ENCODE measurements around the gene AP5M1.

DNA sequence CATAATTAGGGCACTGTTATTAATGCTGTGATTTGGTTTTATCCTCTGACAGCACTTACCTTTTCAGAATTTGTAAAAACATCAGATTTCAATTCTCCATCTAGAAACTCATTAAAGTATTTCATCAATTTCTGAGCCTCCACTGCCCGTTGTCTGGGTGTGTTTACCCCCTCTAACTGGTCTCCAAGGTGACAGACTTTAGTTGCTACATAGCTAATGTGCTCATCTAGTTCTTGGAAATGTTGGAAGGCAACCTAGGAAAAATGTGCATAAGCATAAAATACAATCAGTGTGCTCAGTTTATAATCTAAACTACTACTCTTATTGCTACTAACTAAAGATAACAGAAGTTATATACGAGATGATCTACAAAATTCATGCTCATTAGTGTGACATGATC, 24.7 kb upstream of the AP5M1 start:
- TF ChIP-seq PPARA (CRISPR knock-in tag; IDR thresholded peaks at IDR 0.05; ENCODE audit: borderline replicate concordance) (no peak), BACH2 (CRISPR knock-in tag; IDR thresholded peaks at IDR 0.05; ENCODE audit: borderline replicate concordance) (no peak), ZFP3 (CRISPR knock-in tag; IDR thresholded peaks at IDR 0.05) (no peak), ISL1 (CRISPR knock-in tag; IDR thresholded peaks at IDR 0.05) (no peak), ARNTL (CRISPR knock-in tag; IDR thresholded peaks at IDR 0.05; ENCODE audit: borderline replicate concordance, low read depth) (no peak), CSDC2 (CRISPR knock-in tag; IDR thresholded peaks at IDR 0.05) (no peak), TCF4 (CRISPR knock-in tag; IDR thresholded peaks at IDR 0.05; ENCODE audit: borderline replicate concordance) (no peak), ZNF8 (CRISPR knock-in tag; IDR thresholded peaks at IDR 0.05) (no peak), TOX (CRISPR knock-in tag; IDR thresholded peaks at IDR 0.05; ENCODE audit: borderline replicate concordance) (no peak), GLIS3 (CRISPR knock-in tag; IDR thresholded peaks at IDR 0.05) (no peak)
- TF ChIP-seq, protein P1, sequence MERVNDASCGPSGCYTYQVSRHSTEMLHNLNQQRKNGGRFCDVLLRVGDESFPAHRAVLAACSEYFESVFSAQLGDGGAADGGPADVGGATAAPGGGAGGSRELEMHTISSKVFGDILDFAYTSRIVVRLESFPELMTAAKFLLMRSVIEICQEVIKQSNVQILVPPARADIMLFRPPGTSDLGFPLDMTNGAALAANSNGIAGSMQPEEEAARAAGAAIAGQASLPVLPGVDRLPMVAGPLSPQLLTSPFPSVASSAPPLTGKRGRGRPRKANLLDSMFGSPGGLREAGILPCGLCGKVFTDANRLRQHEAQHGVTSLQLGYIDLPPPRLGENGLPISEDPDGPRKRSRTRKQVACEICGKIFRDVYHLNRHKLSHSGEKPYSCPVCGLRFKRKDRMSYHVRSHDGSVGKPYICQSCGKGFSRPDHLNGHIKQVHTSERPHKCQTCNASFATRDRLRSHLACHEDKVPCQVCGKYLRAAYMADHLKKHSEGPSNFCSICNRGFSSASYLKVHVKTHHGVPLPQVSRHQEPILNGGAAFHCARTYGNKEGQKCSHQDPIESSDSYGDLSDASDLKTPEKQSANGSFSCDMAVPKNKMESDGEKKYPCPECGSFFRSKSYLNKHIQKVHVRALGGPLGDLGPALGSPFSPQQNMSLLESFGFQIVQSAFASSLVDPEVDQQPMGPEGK (CRISPR knock-in tag; IDR thresholded peaks at IDR 0.05; ENCODE audit: borderline replicate concordance): no peak
- TF ChIP-seq, protein P2, sequence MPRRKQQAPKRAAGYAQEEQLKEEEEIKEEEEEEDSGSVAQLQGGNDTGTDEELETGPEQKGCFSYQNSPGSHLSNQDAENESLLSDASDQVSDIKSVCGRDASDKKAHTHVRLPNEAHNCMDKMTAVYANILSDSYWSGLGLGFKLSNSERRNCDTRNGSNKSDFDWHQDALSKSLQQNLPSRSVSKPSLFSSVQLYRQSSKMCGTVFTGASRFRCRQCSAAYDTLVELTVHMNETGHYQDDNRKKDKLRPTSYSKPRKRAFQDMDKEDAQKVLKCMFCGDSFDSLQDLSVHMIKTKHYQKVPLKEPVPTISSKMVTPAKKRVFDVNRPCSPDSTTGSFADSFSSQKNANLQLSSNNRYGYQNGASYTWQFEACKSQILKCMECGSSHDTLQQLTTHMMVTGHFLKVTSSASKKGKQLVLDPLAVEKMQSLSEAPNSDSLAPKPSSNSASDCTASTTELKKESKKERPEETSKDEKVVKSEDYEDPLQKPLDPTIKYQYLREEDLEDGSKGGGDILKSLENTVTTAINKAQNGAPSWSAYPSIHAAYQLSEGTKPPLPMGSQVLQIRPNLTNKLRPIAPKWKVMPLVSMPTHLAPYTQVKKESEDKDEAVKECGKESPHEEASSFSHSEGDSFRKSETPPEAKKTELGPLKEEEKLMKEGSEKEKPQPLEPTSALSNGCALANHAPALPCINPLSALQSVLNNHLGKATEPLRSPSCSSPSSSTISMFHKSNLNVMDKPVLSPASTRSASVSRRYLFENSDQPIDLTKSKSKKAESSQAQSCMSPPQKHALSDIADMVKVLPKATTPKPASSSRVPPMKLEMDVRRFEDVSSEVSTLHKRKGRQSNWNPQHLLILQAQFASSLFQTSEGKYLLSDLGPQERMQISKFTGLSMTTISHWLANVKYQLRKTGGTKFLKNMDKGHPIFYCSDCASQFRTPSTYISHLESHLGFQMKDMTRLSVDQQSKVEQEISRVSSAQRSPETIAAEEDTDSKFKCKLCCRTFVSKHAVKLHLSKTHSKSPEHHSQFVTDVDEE (CRISPR knock-in tag; IDR thresholded peaks at IDR 0.05): no peak
- TF ChIP-seq, protein P3, sequence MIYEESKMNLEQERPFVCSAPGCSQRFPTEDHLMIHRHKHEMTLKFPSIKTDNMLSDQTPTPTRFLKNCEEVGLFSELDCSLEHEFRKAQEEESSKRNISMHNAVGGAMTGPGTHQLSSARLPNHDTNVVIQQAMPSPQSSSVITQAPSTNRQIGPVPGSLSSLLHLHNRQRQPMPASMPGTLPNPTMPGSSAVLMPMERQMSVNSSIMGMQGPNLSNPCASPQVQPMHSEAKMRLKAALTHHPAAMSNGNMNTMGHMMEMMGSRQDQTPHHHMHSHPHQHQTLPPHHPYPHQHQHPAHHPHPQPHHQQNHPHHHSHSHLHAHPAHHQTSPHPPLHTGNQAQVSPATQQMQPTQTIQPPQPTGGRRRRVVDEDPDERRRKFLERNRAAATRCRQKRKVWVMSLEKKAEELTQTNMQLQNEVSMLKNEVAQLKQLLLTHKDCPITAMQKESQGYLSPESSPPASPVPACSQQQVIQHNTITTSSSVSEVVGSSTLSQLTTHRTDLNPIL (CRISPR knock-in tag; IDR thresholded peaks at IDR 0.05; ENCODE audit: low read depth): no peak
- TF ChIP-seq, protein P4, sequence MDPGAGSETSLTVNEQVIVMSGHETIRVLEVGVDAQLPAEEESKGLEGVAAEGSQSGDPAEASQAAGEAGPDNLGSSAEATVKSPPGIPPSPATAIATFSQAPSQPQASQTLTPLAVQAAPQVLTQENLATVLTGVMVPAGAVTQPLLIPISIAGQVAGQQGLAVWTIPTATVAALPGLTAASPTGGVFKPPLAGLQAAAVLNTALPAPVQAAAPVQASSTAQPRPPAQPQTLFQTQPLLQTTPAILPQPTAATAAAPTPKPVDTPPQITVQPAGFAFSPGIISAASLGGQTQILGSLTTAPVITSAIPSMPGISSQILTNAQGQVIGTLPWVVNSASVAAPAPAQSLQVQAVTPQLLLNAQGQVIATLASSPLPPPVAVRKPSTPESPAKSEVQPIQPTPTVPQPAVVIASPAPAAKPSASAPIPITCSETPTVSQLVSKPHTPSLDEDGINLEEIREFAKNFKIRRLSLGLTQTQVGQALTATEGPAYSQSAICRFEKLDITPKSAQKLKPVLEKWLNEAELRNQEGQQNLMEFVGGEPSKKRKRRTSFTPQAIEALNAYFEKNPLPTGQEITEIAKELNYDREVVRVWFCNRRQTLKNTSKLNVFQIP (CRISPR knock-in tag; IDR thresholded peaks at IDR 0.05; ENCODE audit: borderline replicate concordance, low read depth): no peak

Measured in SK-N-SH treated with all-trans-retinoic acid at 6 μM for 48 hours (cell line).